IMR-90 (cell line): Measurements from ENCODE around the gene ST6GALNAC3. TPM values are rescaled to one million over a fixed set of nuclear protein-coding genes. Genes with fewer than 3 reads are reported as not detected.

Source experiments
- ATAC-seq: fragments of 200-7000 bp; cut with Tn5 transposase; 2 replicates; pipeline ENCODE4 v1.9.1; 2020; ENCODE audit warnings: low read depth, mild to moderate bottlenecking, moderate library complexity
- BruUV-seq: library from RNA; stranded (reverse); fragments of 400-500 nt; replicated peaks from 2 replicates; lab custom pipeline; 2021; lab: Mats Ljungman, UMichigan
- CTCF ChIA-PET: fragments of 300-600 bp; formaldehyde crosslinking; extraction: SDS; loops from one replicate; lab custom pipeline; 2021; ENCODE audit warnings: antibody characterized with exemption; lab: Yijun Ruan, JAX
- POLR2A ChIA-PET: fragments of 300-600 bp; sonication (Branson Sonifier 250); formaldehyde crosslinking; loops from one replicate; lab custom pipeline; 2022; ENCODE audit warnings: antibody characterized with exemption; ENCODE audit not compliant: unreplicated experiment; lab: Charles Lee
- DNase-seq: peaks from one replicate; pipeline ENCODE4 v3.0.0; 2013
- H2AFZ ChIP-seq: replicated peaks from 2 replicates; pipeline ENCODE3; 2013; ENCODE audit warnings: low read length, mild to moderate bottlenecking; ENCODE audit not compliant: poor library complexity
- H2AK5ac ChIP-seq: 2 replicates; pipeline ENCODE4 v1.6.1; 2013; ENCODE audit warnings: low read depth, low read length, inconsistent platforms
- H2AK9ac ChIP-seq: replicated peaks from 2 replicates; pipeline ENCODE3; 2013; ENCODE audit warnings: mild to moderate bottlenecking, low read depth, low read length, moderate library complexity; ENCODE audit not compliant: poor library complexity
- H2BK120ac ChIP-seq: 2 replicates; pipeline ENCODE4 v1.6.1; 2013; ENCODE audit warnings: low read depth, low read length, inconsistent platforms
- H2BK15ac ChIP-seq: 3 replicates; pipeline ENCODE4 v1.6.1; 2013; ENCODE audit warnings: low read depth, low read length, inconsistent platforms
- H2BK20ac ChIP-seq: 2 replicates; pipeline ENCODE4 v1.6.1; 2013; ENCODE audit warnings: low read depth, mild to moderate bottlenecking, inconsistent platforms, low read length, moderate library complexity
- H2BK5ac ChIP-seq: 2 replicates; pipeline ENCODE4 v1.6.1; 2013; ENCODE audit warnings: mild to moderate bottlenecking, low read depth, low read length, inconsistent platforms; ENCODE audit not compliant: poor library complexity, severe bottlenecking
- H3K14ac ChIP-seq: replicated peaks from 2 replicates; pipeline ENCODE4 v1.6.1; 2013; ENCODE audit warnings: low read depth, low read length, inconsistent platforms
- H3K18ac ChIP-seq: 2 replicates; pipeline ENCODE4 v1.6.1; 2013; ENCODE audit warnings: low read depth, low read length, control low read depth
- H3K23ac ChIP-seq: 2 replicates; pipeline ENCODE4 v1.6.1; 2013; ENCODE audit warnings: low read depth, low read length, inconsistent platforms
- H3K27ac ChIP-seq: 2 replicates; pipeline ENCODE4 v1.5.1; 2013; ENCODE audit warnings: mild to moderate bottlenecking, control low read depth, low read length; ENCODE audit not compliant: insufficient read depth
- H3K27me3 ChIP-seq: 2 replicates; pipeline ENCODE4 v1.6.1; 2013; ENCODE audit warnings: low read length; ENCODE audit not compliant: control insufficient read depth, insufficient read depth
- H3K36me3 ChIP-seq: 2 replicates; pipeline ENCODE4 v1.6.1; 2013; ENCODE audit warnings: low read length, mixed read lengths; ENCODE audit not compliant: control insufficient read depth, insufficient read depth
- H3K4ac ChIP-seq: 2 replicates; pipeline ENCODE4 v1.6.1; 2013; ENCODE audit warnings: low read depth, low read length, inconsistent platforms
- H3K4me1 ChIP-seq: 2 replicates; pipeline ENCODE4 v1.6.1; 2013; ENCODE audit warnings: low read length, mixed read lengths; ENCODE audit not compliant: control insufficient read depth, insufficient read depth
- H3K4me2 ChIP-seq: 2 replicates; pipeline ENCODE4 v1.6.1; 2013; ENCODE audit warnings: low read depth, mild to moderate bottlenecking, control low read depth, low read length, moderate library complexity
- H3K4me3 ChIP-seq: 2 replicates; pipeline ENCODE4 v1.5.1; 2013; ENCODE audit warnings: low read depth, mild to moderate bottlenecking, control low read depth, low read length, moderate library complexity; ENCODE audit not compliant: insufficient read depth
- H3K56ac ChIP-seq: 2 replicates; pipeline ENCODE4 v1.6.1; 2013; ENCODE audit warnings: low read length, inconsistent platforms; ENCODE audit not compliant: insufficient read depth; ENCODE audit errors: extremely low read depth
- H3K79me1 ChIP-seq, 2 experiments: 2 replicates each; pipeline ENCODE4 v1.6.1; 2013; ENCODE audit warnings: low read length in 2 of 2, inconsistent platforms in 1 of 2, low read depth in 1 of 2
- H3K9ac ChIP-seq: 2 replicates; pipeline ENCODE4 v1.6.1; 2013; ENCODE audit warnings: low read depth, low read length, control low read depth
- H3K9me1 ChIP-seq: 2 replicates; pipeline ENCODE4 v1.6.1; 2013; ENCODE audit warnings: low read length, inconsistent platforms; ENCODE audit not compliant: insufficient read depth
- H3K9me3 ChIP-seq: 2 replicates; pipeline ENCODE4 v1.6.1; 2013; ENCODE audit warnings: low read length; ENCODE audit not compliant: control insufficient read depth, insufficient read depth
- H4K20me1 ChIP-seq: 2 replicates; pipeline ENCODE4 v1.6.1; 2013; ENCODE audit warnings: low read length, inconsistent platforms; ENCODE audit not compliant: insufficient read depth
- H4K5ac ChIP-seq: 2 replicates; pipeline ENCODE4 v1.6.1; 2013; ENCODE audit warnings: mild to moderate bottlenecking, low read depth, low read length, control low read depth
- H4K8ac ChIP-seq, 2 experiments: 2 replicates each; pipeline ENCODE4 v1.6.1; 2013; ENCODE audit warnings: low read depth in 2 of 2, low read length in 2 of 2, control low read depth in 1 of 2, inconsistent platforms in 1 of 2
- H4K91ac ChIP-seq: 2 replicates; pipeline ENCODE4 v1.6.1; 2013; ENCODE audit warnings: low read depth, low read length, inconsistent platforms; ENCODE audit not compliant: insufficient read depth
- BHLHE40 ChIP-seq: fragments of 150-350 bp; IDR thresholded peaks from 2 replicates; pipeline ENCODE4 v1.6.1; 2016; ENCODE audit warnings: mild to moderate bottlenecking, low read depth, low read length
- CEBPB ChIP-seq: IDR thresholded peaks from 2 replicates; pipeline ENCODE4 v1.6.1; 2012; ENCODE audit warnings: low read depth, low read length, improper control_type of control experiment
- FOS ChIP-seq: fragments of 150-350 bp; IDR thresholded peaks from 2 replicates; pipeline ENCODE4 v1.6.1; 2016; ENCODE audit warnings: low read depth, low read length
- MAFK ChIP-seq: IDR thresholded peaks from 2 replicates; pipeline ENCODE4 v1.6.1; 2012; ENCODE audit warnings: low read depth, low read length, improper control_type of control experiment
- NFE2L2 ChIP-seq: fragments of 150-350 bp; IDR thresholded peaks from 2 replicates; pipeline ENCODE4 v1.6.1; 2016; ENCODE audit warnings: low read depth, mild to moderate bottlenecking, low read length
- RAD21 ChIP-seq: IDR thresholded peaks from 2 replicates; pipeline ENCODE4 v1.6.1; 2012; ENCODE audit warnings: low read length, improper control_type of control experiment
- RCOR1 ChIP-seq: IDR thresholded peaks from 2 replicates; pipeline ENCODE4 v1.6.1; 2012; ENCODE audit warnings: mild to moderate bottlenecking, low read length, improper control_type of control experiment; ENCODE audit not compliant: insufficient replicate concordance
- RFX5 ChIP-seq: IDR thresholded peaks from 2 replicates; pipeline ENCODE4 v1.8.0; 2012; ENCODE audit warnings: low read depth, mild to moderate bottlenecking, low read length, moderate library complexity
- SMC3 ChIP-seq: fragments of 150-350 bp; IDR thresholded peaks from 2 replicates; pipeline ENCODE4 v1.6.1; 2016; ENCODE audit warnings: low read depth, mild to moderate bottlenecking, antibody characterized with exemption, low read length, moderate library complexity
- WGBS, 2 experiments: methylation state at CpG; one replicate each; pipeline versions ENCODE4 v1.1.5 to v1.1.7; 2013; ENCODE audit warnings: missing lambda C conversion rate in 2 of 2; ENCODE audit not compliant: insufficient read length in 1 of 2; ENCODE audit errors: extremely low coverage in 2 of 2; 5-methylcytosine and 5-hydroxymethylcytosine counted together
- dilution Hi-C: fragments of 300-500 bp; cut with HindIII; formaldehyde crosslinking; loops from one replicate; pipeline ENCODE4 v1.14.3; 2018; ENCODE audit warnings: low sequenced_read_pairs; ENCODE audit not compliant: unreplicated experiment
- in situ Hi-C: fragments of 300-500 bp; cut with MboI; formaldehyde crosslinking; loops from 3 replicates; pipeline ENCODE4 v1.14.3; 2019; ENCODE audit warnings: low sequenced_read_pairs, inconsistent platforms, mixed read lengths
- intact Hi-C: fragments of 100-400 bp; cut with micrococcal nuclease; formaldehyde crosslinking; loops from 2 replicates; pipeline ENCODE4 v1.10.0; 2022
- polyA plus RNA-seq, 3 experiments: library from polyadenylated mRNA; depleted of rRNA; stranded (reverse); fragments of >200 nt; gene quantifications; 2 replicates each; pipeline ENCODE4 v1.2.3, GENCODE V29; 2012; ENCODE audit warnings: low replicate concordance in 1 of 3
- total RNA-seq: library from RNA; depleted of rRNA; stranded (reverse); fragments of >200 nt; gene quantifications from 2 replicates; pipeline ENCODE4 v1.2.3, GENCODE V29; 2012
- TF ChIP-seq, protein P1 (sequence below): fragments of 150-350 bp; IDR thresholded peaks from 2 replicates; pipeline ENCODE4 v1.6.1; 2017; ENCODE audit warnings: mild to moderate bottlenecking, antibody characterized with exemption, low read length, low read depth

Gene ST6GALNAC3
- total and polyA plus RNA-seq, 2 of the 4 experiments (the other 2 are of a cell fraction), result 0.65 to 1.3 TPM

GRCh38 chr1:76402128-76402527 is 327.6 kb downstream of the ST6GALNAC3 start:
- Histone ChIP-seq H3K18ac (no peak overlapping the region), H4K20me1 (no peaks in the 10 kb centered on the region), H3K27ac (no peak overlapping the region), H2AFZ (no peak overlapping the region), H2BK5ac (no peak overlapping the region), H4K8ac (no peak overlapping the region), H3K9me1 (no peaks in the 10 kb centered on the region), H4K91ac (no peak overlapping the region), H3K4me2 (no peak overlapping the region), H2BK20ac (no peak overlapping the region), H3K23ac (no peak overlapping the region), H2AK5ac (no peak overlapping the region), H3K9me3 (no peaks in the 10 kb centered on the region), H2AK9ac (no peak overlapping the region), H3K4ac (no peak overlapping the region), H4K5ac (no peak overlapping the region), H3K27me3 (no peaks in the 10 kb centered on the region), H3K56ac (no peak overlapping the region), H3K4me1 (no peaks in the 10 kb centered on the region), H2BK120ac (no peak overlapping the region), H3K79me1 (no peaks in the 10 kb centered on the region), H3K4me3 (no peak overlapping the region), H3K14ac (no peak overlapping the region), H2BK15ac (no peak overlapping the region), H3K36me3 (no peaks in the 10 kb centered on the region), H3K9ac (no peak overlapping the region)
- in situ Hi-C loops (no loop called here), intact Hi-C loops (no loop called here), dilution Hi-C loops (no loop called here)
- ATAC-seq, result peak; percentile 60
- POLR2A ChIA-PET, result no interaction called here
- no peak for DNase-seq
- TF ChIP-seq BHLHE40 (no peak), CEBPB (no peak), FOS (no peak), RAD21 (no peak), SMC3 (no peak), RCOR1 (no peak), MAFK (no peak), NFE2L2 (no peak), RFX5 (no peak)
- TF ChIP-seq, protein P1, sequence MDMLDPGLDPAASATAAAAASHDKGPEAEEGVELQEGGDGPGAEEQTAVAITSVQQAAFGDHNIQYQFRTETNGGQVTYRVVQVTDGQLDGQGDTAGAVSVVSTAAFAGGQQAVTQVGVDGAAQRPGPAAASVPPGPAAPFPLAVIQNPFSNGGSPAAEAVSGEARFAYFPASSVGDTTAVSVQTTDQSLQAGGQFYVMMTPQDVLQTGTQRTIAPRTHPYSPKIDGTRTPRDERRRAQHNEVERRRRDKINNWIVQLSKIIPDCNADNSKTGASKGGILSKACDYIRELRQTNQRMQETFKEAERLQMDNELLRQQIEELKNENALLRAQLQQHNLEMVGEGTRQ, result no peak
- BruUV-seq, result no TSS peak
- no CpG with 5 or more reads among the region's 2 CpGs for WGBS, 2 experiments
- CTCF ChIA-PET, result no interaction called here
